SK-N-MC (cell line): ENCODE data around the gene AVPR2.

Experiments used
- EZH2 ChIP-seq: fragments of 200-600 bp; sonication (generic); IDR thresholded peaks from one replicate; pipeline ENCODE4 v1.6.1; 2017; ENCODE audit warnings: antibody characterized with exemption
- POLR2AphosphoS5 ChIP-seq: IDR thresholded peaks from 2 replicates; pipeline ENCODE4 v1.6.1; 2012; ENCODE audit warnings: mild to moderate bottlenecking, low read depth, low read length, borderline replicate concordance

DNA sequence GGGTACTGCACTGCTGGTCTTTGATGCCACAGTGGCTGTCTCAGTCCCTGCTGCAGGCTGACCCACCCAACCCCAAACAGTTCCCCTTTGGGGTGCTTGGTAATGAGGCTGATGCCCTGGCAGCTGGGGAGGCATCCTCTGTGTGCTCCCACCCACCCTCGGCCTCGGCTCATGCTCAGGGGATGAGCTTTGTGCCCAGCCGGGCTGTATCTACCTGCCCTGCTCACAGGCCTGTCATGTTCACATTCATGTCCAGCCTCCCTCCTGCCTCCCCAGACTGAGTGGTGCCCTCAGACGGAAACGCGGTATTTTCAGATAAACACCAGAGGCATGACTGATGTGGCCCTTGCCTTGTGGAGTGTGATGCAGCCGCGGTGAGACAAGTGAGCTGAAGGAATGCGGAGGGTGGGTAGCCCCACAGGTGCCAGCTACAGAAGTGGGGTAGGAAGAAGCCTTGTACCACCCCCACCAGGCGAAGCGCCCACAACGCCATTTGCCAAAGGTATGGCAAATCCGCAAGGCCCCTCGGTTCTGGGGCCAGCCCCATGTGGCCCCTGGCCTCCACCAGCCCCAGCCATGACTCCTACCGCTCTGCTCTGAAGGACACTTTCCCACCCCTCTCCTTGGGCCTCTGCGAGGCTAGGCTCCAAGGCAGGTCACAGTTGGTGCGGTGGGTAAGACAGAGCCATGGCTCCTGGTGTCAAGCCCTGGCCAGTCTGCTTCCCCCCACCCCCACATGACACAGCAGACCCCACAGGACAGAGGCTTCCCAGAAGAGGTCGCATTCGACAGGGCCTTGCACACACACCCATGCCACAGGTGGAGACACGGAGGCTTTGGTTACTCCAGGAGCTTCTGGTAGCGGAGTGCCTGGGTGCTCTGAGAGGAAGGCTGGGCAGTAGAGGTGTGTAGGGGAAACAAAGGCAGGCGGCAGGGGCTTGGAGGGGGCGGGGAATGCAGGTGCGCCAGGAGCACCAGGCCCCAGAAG lies 41.8 kb downstream of the AVPR2 start:
- TF ChIP-seq EZH2: no peak
- TF ChIP-seq POLR2AphosphoS5: no peak
